Measurements from ENCODE around the gene CFAP91.

The CFAP91 gene

GRCh38 chr3:119702530-119703527 lies at the start of gene CFAP91:
TSS of gene CFAP91 (plus strand) at chr3:119703022. CDS start at chr3:119703099, 77 bp downstream.
- DNase-seq (ENCODE audit: low spot score): peak; percentile 92

GRCh38 chr3:119653876-119654275 lies 48.9 kb upstream of the CFAP91 start:
- DNase-seq (ENCODE audit: low spot score): no peak

GRCh38 chr3:119657887-119658702 lies 44.7 kb upstream of the CFAP91 start:
- DNase-seq (ENCODE audit: low spot score): no peak

- no peak for DNase-seq (ENCODE audit: low spot score)
Measured at GRCh38 chr3:119658994-119659393, 43.8 kb upstream of the CFAP91 start.

- no peak for DNase-seq (ENCODE audit: low spot score)
Measured at GRCh38 chr3:119659606-119660291, 43.1 kb upstream of the CFAP91 start.

- no peak for DNase-seq (ENCODE audit: low spot score)
Measured at GRCh38 chr3:119660474-119661440, 42.1 kb upstream of the CFAP91 start, which contains the start of gene POPDC2. TSS of gene POPDC2 (minus strand) at chr3:119660589. CDS start at chr3:119660423, 166 bp downstream.

GRCh38 chr3:119662604-119663373 lies 40.0 kb upstream of the CFAP91 start:
- DNase-seq (ENCODE audit: low spot score): no peak

GRCh38 chr3:119663885-119664284 lies 38.9 kb upstream of the CFAP91 start:
- DNase-seq (ENCODE audit: low spot score): no peak

- no peak for DNase-seq (ENCODE audit: low spot score)
Measured at GRCh38 chr3:119664370-119664769, 38.5 kb upstream of the CFAP91 start.

- DNase-seq (ENCODE audit: low spot score): no peak
Measured at GRCh38 chr3:119664850-119665379, 37.9 kb upstream of the CFAP91 start.

- no peak for DNase-seq (ENCODE audit: low spot score)
Measured at GRCh38 chr3:119665954-119666559, 36.8 kb upstream of the CFAP91 start.

GRCh38 chr3:119669906-119670570 lies 32.8 kb upstream of the CFAP91 start:
- no peak for DNase-seq (ENCODE audit: low spot score)

GRCh38 chr3:119672776-119673175 lies 30.0 kb upstream of the CFAP91 start:
- no peak for DNase-seq (ENCODE audit: low spot score)

GRCh38 chr3:119673875-119674274 lies 28.9 kb upstream of the CFAP91 start:
- no peak for DNase-seq (ENCODE audit: low spot score)

GRCh38 chr3:119675188-119675874 lies 27.5 kb upstream of the CFAP91 start:
- DNase-seq (ENCODE audit: low spot score): no peak

- no peak for DNase-seq (ENCODE audit: low spot score)
Measured at GRCh38 chr3:119676020-119676419, 26.8 kb upstream of the CFAP91 start.

GRCh38 chr3:119676771-119677640 lies 25.8 kb upstream of the CFAP91 start, which contains the start of gene COX17:
TSS of gene COX17 (minus strand) at chr3:119677406. CDS start at chr3:119677310, 96 bp downstream.
- peak; percentile 94 for DNase-seq (ENCODE audit: low spot score)

All from D341Med (cell line).